Sigmoid colon (tissue), 7 donors: ENCODE measurements around the gene SPOPL. TPM values are rescaled to one million over a fixed set of nuclear protein-coding genes. Genes with fewer than 3 reads are reported as not detected.

ENCODE experiments used
- DNase-seq: peaks from one replicate; pipeline ENCODE4 v3.0.0-alpha.2; 2019
- H3K27ac ChIP-seq, 4 donors: fragments of 200-600 bp; sonication (generic); one replicate each; pipeline ENCODE4 v1.5.1; 2016 to 2019; ENCODE audit warnings: mild to moderate bottlenecking in 1 of 4
- H3K27me3 ChIP-seq, 3 donors: fragments of 200-600 bp; sonication (generic); one replicate each; pipeline ENCODE4 v1.5.1; 2019; ENCODE audit warnings: mild to moderate bottlenecking in 1 of 3
- H3K36me3 ChIP-seq, 4 donors: fragments of 200-600 bp; sonication (generic); one replicate each; pipeline ENCODE4 v1.5.1; 2016 to 2019
- H3K4me1 ChIP-seq, 4 donors: fragments of 200-600 bp; sonication (generic); one replicate each; pipeline ENCODE4 v1.5.1; 2017 to 2019
- H3K4me3 ChIP-seq, 4 donors: fragments of 200-600 bp; sonication (generic); one replicate each; pipeline ENCODE4 v1.5.1; 2017 to 2019; ENCODE audit warnings: mild to moderate bottlenecking in 2 of 4, moderate library complexity in 1 of 4
- H3K9me3 ChIP-seq, 4 donors: fragments of 200-600 bp in 3 of 4; sonication (generic) in 3 of 4; one replicate each; pipeline versions ENCODE4 v1.5.1 to v1.6.1; 2013 to 2019
- EP300 ChIP-seq, 4 donors: sonication (generic); formaldehyde crosslinking; IDR thresholded peaks; one replicate each; pipeline ENCODE4 v1.6.1; 2017; ENCODE audit warnings: antibody characterized with exemption in 4 of 4
- POLR2A ChIP-seq, 2 donors: fragments of 450-650 bp; IDR thresholded peaks; one replicate each; pipeline ENCODE4 v1.6.1; 2016; ENCODE audit warnings: antibody characterized with exemption in 2 of 2, mild to moderate bottlenecking in 2 of 2, moderate library complexity in 2 of 2
- POLR2AphosphoS5 ChIP-seq, 4 donors: sonication (generic); formaldehyde crosslinking; IDR thresholded peaks; one replicate each; pipeline ENCODE4 v1.6.1; 2017; ENCODE audit warnings: antibody characterized with exemption in 4 of 4
- WGBS, 2 donors: extraction: QIAGEN DNeasy Blood & Tissue Kit; methylation state at CpG; one replicate each; pipeline ENCODE4 v1.1.7; 2013; 5-methylcytosine and 5-hydroxymethylcytosine counted together
- intact Hi-C: fragments of 100-400 bp; cut with DNase I; formaldehyde crosslinking; loops from one replicate; pipeline ENCODE4 v1.15.1; 2023
- polyA plus RNA-seq, 3 donors: library from polyadenylated mRNA; stranded (reverse); fragments of 200-250 nt; gene quantifications; one replicate each; pipeline ENCODE4 v1.2.3, GENCODE V29; 2013
- total RNA-seq, 4 donors: library from RNA; depleted of rRNA; stranded (reverse); fragments of >200 nt; gene quantifications; one replicate each; pipeline ENCODE4 v1.1.0, GENCODE V29; 2016
- TF ChIP-seq, protein P1 (sequence below), 4 experiments: fragments of 450-650 bp in 3 of 4; fragments of 200-600 bp in 1 of 4; IDR thresholded peaks; one replicate each; pipeline ENCODE4 v1.5.1; 2016 to 2019; ENCODE audit warnings: antibody characterized with exemption in 4 of 4, mild to moderate bottlenecking in 3 of 4, moderate library complexity in 2 of 4
- donor health status: healthy with polysubstance abuse.
- donor health status: Bipolar disorder and iron deficiency.
- donor health status: healthy.

The SPOPL gene
- total and polyA plus RNA-seq, 7 donors, result 8.6 to 43.3 (median 29.1) TPM

DNA sequence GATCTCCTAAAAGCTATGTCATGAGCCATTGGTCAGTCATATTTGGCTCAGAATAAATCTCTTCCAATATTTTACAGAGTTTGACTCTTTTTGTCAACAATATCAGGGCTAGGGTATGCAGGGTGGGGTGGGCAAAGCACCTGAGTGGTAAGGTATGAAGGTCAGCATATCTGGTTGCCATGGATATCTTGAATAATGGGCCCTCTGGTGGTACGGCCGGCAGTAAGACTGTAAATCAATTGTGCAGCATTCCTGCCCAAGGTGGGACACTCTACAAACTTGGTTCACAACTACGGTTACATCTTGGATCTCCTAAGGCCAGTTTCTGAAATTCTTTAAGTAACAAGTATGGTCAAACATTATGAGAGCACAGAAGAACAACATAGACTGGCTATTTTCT is 119.6 kb downstream of the SPOPL start:
- H3K4me3 ChIP-seq, result no peak overlapping the region
- no peaks in the 10 kb centered on the region for H3K36me3 ChIP-seq
- no peaks in the 10 kb centered on the region for H3K4me1 ChIP-seq
- intact Hi-C loops, result no loop called here
- TF ChIP-seq, protein P1, sequence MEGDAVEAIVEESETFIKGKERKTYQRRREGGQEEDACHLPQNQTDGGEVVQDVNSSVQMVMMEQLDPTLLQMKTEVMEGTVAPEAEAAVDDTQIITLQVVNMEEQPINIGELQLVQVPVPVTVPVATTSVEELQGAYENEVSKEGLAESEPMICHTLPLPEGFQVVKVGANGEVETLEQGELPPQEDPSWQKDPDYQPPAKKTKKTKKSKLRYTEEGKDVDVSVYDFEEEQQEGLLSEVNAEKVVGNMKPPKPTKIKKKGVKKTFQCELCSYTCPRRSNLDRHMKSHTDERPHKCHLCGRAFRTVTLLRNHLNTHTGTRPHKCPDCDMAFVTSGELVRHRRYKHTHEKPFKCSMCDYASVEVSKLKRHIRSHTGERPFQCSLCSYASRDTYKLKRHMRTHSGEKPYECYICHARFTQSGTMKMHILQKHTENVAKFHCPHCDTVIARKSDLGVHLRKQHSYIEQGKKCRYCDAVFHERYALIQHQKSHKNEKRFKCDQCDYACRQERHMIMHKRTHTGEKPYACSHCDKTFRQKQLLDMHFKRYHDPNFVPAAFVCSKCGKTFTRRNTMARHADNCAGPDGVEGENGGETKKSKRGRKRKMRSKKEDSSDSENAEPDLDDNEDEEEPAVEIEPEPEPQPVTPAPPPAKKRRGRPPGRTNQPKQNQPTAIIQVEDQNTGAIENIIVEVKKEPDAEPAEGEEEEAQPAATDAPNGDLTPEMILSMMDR (IDR thresholded peaks at IDR 0.05), result no peak
- TF ChIP-seq POLR2A (IDR thresholded peaks at IDR 0.05) (no peak), POLR2AphosphoS5 (IDR thresholded peaks at IDR 0.05) (no peak), EP300 (IDR thresholded peaks at IDR 0.05) (no peak)
- H3K27ac ChIP-seq, result no peak overlapping the region
- DNase-seq, result no peak
- 33 to 71% methylated on average over 3 of the region's 3 CpGs for WGBS, 2 donors
- H3K9me3 ChIP-seq, result no peaks in the 10 kb centered on the region
- no peaks in the 10 kb centered on the region for H3K27me3 ChIP-seq

DNA sequence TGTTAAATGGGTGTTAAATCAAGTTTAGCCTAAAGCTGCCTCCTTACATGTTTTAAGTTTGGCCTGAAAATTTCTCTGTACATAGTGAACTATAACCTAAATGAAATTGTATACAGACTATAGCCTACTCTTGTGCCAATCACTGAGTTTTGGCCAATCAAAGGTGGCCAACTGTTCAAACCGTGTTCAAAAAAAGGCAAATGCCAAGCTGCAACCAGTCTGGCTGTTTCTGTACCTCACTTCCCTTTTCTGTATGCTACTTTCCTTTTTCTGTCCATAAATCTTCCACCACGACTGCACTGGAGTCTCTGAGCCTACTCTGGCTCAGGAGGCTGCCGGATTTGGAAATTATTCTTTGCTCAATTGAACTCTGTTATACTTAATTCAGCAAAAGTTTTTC is 121.0 kb downstream of the SPOPL start:
- H3K27ac ChIP-seq, result no peak overlapping the region
- 33 to 65% methylated on average over 3 of the region's 3 CpGs for WGBS, 2 donors
- DNase-seq, result no peak
- no peaks in the 10 kb centered on the region for H3K4me1 ChIP-seq
- no peaks in the 10 kb centered on the region for H3K36me3 ChIP-seq
- H3K27me3 ChIP-seq, result no peaks in the 10 kb centered on the region
- H3K4me3 ChIP-seq, result no peak overlapping the region
- no peaks in the 10 kb centered on the region for H3K9me3 ChIP-seq
- intact Hi-C loops, result no loop called here
- TF ChIP-seq POLR2A (IDR thresholded peaks at IDR 0.05) (no peak), POLR2AphosphoS5 (IDR thresholded peaks at IDR 0.05) (no peak), EP300 (IDR thresholded peaks at IDR 0.05) (no peak)
- TF ChIP-seq, protein P1 (IDR thresholded peaks at IDR 0.05), result no peak
